ENCODE results near the gene CCDC122.

CCDC122 gene

DNA sequence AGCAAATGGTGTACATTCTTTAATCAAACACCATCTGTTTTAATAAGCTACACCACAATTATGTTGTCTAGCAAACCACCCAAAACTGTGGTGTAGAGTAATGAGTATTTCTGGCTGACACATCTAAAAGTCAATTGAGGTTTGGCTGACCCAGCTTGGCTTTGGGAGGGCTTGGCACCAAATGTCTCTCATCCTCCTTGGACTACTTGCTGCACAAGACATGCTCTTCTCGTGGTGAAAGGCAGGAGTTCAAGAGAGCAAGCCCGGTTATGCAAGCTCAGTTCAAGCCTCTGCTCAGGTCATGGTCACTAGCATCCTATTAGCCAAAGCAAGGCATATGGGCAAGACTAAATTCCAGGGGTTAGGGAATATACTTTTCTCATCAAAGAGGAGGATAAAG, 37.3 kb upstream of the CCDC122 start:
- TF ChIP-seq FOXM1 (IDR thresholded peaks at IDR 0.05; ENCODE audit: borderline replicate concordance, low read depth) (no peak), NFIC (IDR thresholded peaks at IDR 0.05) (no peak), RAD21 (IDR thresholded peaks at IDR 0.05; ENCODE audit: low read depth) (no peak)
- TF ChIP-seq, protein P1, sequence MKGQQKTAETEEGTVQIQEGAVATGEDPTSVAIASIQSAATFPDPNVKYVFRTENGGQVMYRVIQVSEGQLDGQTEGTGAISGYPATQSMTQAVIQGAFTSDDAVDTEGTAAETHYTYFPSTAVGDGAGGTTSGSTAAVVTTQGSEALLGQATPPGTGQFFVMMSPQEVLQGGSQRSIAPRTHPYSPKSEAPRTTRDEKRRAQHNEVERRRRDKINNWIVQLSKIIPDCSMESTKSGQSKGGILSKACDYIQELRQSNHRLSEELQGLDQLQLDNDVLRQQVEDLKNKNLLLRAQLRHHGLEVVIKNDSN (IDR thresholded peaks at IDR 0.05): no peak
- TF ChIP-seq, protein P2, sequence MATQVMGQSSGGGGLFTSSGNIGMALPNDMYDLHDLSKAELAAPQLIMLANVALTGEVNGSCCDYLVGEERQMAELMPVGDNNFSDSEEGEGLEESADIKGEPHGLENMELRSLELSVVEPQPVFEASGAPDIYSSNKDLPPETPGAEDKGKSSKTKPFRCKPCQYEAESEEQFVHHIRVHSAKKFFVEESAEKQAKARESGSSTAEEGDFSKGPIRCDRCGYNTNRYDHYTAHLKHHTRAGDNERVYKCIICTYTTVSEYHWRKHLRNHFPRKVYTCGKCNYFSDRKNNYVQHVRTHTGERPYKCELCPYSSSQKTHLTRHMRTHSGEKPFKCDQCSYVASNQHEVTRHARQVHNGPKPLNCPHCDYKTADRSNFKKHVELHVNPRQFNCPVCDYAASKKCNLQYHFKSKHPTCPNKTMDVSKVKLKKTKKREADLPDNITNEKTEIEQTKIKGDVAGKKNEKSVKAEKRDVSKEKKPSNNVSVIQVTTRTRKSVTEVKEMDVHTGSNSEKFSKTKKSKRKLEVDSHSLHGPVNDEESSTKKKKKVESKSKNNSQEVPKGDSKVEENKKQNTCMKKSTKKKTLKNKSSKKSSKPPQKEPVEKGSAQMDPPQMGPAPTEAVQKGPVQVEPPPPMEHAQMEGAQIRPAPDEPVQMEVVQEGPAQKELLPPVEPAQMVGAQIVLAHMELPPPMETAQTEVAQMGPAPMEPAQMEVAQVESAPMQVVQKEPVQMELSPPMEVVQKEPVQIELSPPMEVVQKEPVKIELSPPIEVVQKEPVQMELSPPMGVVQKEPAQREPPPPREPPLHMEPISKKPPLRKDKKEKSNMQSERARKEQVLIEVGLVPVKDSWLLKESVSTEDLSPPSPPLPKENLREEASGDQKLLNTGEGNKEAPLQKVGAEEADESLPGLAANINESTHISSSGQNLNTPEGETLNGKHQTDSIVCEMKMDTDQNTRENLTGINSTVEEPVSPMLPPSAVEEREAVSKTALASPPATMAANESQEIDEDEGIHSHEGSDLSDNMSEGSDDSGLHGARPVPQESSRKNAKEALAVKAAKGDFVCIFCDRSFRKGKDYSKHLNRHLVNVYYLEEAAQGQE (IDR thresholded peaks at IDR 0.05; ENCODE audit: low read depth): no peak
- TF ChIP-seq, protein P3, sequence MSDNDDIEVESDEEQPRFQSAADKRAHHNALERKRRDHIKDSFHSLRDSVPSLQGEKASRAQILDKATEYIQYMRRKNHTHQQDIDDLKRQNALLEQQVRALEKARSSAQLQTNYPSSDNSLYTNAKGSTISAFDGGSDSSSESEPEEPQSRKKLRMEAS (IDR thresholded peaks at IDR 0.05): no peak

DNA sequence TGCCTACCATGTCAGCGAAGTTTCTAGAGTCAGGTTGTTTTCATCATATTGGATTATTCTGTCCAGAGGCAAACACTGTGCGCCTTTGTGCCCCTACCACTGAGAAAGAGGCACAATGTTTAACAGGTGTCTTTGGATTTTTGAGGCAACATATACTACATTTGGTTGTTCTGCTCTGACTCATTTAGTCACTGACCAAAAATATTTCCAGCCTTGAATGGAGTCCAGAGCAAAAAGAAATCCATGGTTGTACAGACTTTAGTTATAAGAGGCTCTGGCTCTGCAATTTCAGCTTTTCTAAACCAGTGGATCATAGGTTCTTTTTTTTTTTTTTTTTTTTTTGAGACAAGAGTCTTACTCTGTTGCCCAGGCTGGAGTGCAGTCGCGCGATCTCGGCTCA, 35.9 kb upstream of the CCDC122 start:
- TF ChIP-seq EGR1 (IDR thresholded peaks at IDR 0.05) (no peak), ZBTB7A (IDR thresholded peaks at IDR 0.05; ENCODE audit: low read depth) (no peak), CREB1 (IDR thresholded peaks at IDR 0.05; ENCODE audit: low read depth) (no peak)
- TF ChIP-seq, protein P3 (IDR thresholded peaks at IDR 0.05): no peak

DNA sequence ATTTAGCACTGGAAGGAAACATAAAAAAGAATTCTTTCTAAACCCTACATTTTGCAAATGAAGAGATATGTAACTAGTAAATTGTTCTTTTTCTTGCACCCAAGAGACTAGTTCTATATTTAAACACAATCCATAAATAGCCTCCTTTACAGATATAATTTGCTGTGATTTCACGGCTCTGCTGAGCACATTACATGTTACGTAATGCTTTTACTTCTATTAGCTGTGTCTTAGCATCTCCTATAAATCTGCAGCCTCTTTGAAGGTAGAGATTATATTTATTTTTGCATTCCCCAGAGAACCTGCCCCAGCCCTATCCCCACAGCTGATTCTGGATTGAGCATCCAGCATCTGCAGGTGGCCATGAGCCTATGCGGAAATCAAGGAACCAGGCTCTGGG, 32.3 kb upstream of the CCDC122 start:
- no peak for TF ChIP-seq TEAD4 (IDR thresholded peaks at IDR 0.05)
- no peak for TF ChIP-seq TAF1 (IDR thresholded peaks at IDR 0.05; ENCODE audit: low read depth)
- no peak for TF ChIP-seq CEBPB (IDR thresholded peaks at IDR 0.05)
- TF ChIP-seq, protein P2 (IDR thresholded peaks at IDR 0.05; ENCODE audit: low read depth): no peak
- TF ChIP-seq, protein P1 (IDR thresholded peaks at IDR 0.05): no peak
- TF ChIP-seq TCF12 (IDR thresholded peaks at IDR 0.05; ENCODE audit: low read depth): no peak

DNA sequence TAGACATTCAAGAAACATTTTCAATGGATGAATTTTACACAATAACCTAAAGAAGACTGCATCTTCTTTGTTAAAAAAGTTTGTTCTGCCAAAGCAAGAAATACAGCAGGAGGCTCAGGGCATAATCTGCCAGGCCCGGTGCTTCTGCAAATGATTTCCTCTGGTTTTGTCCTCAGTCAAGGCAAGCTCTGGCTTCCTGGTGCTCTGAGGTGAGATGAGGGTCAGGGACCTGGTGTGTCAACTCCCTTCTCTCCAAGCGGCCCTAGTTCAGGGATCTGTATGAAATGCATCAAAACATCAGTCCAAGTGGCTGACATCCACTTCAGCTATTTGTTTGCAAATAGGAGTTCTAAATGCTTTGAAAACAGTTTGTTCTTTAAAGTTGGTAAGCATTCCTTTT, 31.7 kb upstream of the CCDC122 start:
- no peak for TF ChIP-seq RAD21 (IDR thresholded peaks at IDR 0.05; ENCODE audit: low read depth)

DNA sequence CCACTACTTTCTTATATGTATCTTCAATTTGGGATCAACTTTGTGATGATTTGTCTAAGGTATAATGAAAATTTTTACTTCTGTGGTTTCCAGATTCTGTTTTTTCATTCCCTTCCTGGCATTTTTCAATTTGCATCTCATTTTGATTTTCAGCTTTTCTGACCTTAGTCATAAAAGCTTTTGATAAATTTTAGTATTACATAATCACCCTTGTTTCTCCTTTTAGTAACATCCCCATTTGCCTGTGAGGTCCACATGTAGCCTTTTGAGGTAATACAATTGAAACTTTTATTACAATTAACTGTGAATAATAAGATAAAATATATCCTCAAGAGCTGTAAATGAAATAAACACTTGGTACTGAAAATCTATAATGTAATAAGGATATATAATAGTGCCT, 31.3 kb upstream of the CCDC122 start:
- TF ChIP-seq, protein P1 (IDR thresholded peaks at IDR 0.05): no peak
- TF ChIP-seq EGR1 (IDR thresholded peaks at IDR 0.05): no peak
- no peak for TF ChIP-seq TAF1 (IDR thresholded peaks at IDR 0.05; ENCODE audit: low read depth)
- no peak for TF ChIP-seq CREB1 (IDR thresholded peaks at IDR 0.05; ENCODE audit: low read depth)
- TF ChIP-seq CEBPB (IDR thresholded peaks at IDR 0.05): no peak

DNA sequence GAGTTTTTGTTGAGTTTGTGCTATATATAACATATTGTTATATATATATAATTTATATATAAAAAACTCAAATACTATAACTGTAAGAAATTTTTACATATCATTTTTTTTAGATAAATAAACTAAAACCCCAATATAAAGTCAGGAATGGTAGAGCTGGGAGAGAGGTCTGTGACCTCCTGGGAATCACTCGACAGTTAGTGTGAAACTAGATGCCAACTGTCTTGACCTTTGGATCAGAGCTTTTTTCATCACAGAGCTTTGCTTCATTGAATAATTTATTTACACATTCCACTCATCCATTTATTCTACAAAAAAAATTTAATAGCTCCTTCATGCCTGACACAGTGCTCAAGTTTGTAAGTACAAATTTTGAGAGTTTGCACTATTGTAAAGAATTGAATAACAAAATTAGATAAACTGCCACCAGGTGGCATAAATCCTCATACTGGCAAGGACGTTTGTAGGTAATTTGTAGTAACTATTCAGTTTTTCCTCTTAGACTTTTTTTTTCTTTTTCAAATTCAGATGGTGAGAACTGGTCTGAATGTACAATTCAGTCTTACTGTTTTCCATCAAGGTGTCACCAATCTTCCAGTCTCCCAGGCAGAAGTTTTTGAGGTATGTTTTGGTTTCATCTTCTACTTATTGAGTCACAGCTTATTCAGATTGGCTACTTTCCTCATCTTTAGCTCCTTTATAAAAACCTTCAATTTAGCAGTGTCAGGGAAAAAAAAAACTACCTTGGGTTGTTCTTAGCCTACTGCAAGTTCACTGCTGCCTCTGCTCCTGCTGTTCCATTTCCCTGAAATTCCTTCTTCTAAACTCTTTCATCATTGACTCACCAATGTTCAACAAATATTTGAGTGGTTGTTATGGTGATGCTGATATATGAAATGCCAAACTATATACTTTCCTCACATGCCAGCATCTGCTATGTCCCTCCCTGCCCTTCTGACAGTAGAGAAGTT, 28.9 kb upstream of the CCDC122 start:
- TF ChIP-seq CREB1 (IDR thresholded peaks at IDR 0.05; ENCODE audit: low read depth) (no peak), RAD21 (IDR thresholded peaks at IDR 0.05; ENCODE audit: low read depth) (peak; percentile 36)

DNA sequence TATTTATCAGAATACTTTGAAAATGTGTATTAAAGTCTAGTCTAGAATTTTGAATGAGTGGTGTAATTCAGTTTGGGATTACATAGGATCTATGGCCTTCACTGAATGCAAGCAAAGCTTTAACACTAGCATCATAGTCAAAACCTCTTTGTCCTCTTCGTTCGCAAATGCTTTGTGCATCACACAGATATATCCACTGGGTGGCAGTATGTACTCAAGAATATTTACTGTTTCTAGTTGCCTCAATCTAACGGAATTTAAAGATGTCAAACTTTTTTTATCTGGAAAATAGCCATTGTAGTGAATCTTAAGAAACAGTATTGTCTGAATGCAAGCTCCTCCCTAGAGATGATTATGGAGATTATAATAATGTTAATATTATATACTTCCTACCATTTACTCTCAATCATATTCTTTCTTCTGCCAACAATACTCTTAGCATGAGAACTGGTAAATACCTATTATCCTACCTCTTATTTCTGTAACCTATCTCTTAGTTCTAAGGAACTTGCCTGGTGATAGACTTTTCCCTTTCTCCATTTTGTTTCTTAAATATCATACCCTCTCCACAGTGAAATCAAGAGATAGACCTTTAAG, 26.0 kb upstream of the CCDC122 start:
- TF ChIP-seq YY1 (IDR thresholded peaks at IDR 0.05; ENCODE audit: low read depth) (no peak), RAD21 (IDR thresholded peaks at IDR 0.05; ENCODE audit: low read depth) (peak; percentile 81)
